A549 (cell line): ENCODE results near the gene PLEKHA1. TPM values are rescaled to one million over a fixed set of nuclear protein-coding genes. Genes with fewer than 3 reads are reported as not detected.

Source experiments
- ATAC-seq, 2 experiments: fragments of 200-7000 bp in 1 of 2; fragments of >200 bp in 1 of 2; cut with Nextera tagmentation in 1 of 2; cut with Tn5 transposase in 1 of 2; 3 replicates each; pipeline versions ENCODE4 v1.8.0 to v1.9.1; 2018 to 2020; ENCODE audit warnings: mild to moderate bottlenecking in 1 of 2, moderate library complexity in 1 of 2
- CTCF ChIA-PET: fragments of 300-600 bp; sonication (Branson Sonifier 250); formaldehyde crosslinking; extraction: SDS; loops from one replicate; lab custom pipeline; 2021; ENCODE audit warnings: antibody characterized with exemption, inconsistent platforms; lab: Yijun Ruan, JAX
- POLR2A ChIA-PET: fragments of 350-600 bp; formaldehyde crosslinking; extraction: SDS; loops from one replicate; lab custom pipeline; 2021; ENCODE audit warnings: antibody characterized with exemption, inconsistent platforms; lab: Yijun Ruan, JAX
- DNase-seq, 2 experiments: peaks; one replicate each; pipeline versions ENCODE4 v3.0.0 to v3.0.0-alpha.2; 2011 to 2016; ENCODE audit warnings: low read depth in 1 of 2, low spot score in 1 of 2
- FAIRE-seq: peaks from 2 replicates; lab custom pipeline; 2011; peaks lifted over from hg19 to GRCh38; lab: Jason Lieb, UNC
- H3K27ac ChIP-seq, 2 experiments: fragments of >200 bp; sonication (Bioruptor Twin); formaldehyde crosslinking; 3 replicates each; pipeline ENCODE4 v1.5.1; 2016 to 2017
- H3K4me1 ChIP-seq: fragments of >200 bp; sonication (Bioruptor Twin); formaldehyde crosslinking; 3 replicates; pipeline ENCODE4 v1.6.1; 2016
- H3K4me2 ChIP-seq: fragments of >200 bp; sonication (Bioruptor Twin); formaldehyde crosslinking; 3 replicates; pipeline ENCODE4 v1.6.1; 2016
- H3K4me3 ChIP-seq: fragments of >200 bp; sonication (Bioruptor Twin); formaldehyde crosslinking; 3 replicates; pipeline ENCODE4 v1.5.1; 2016
- H3K9me3 ChIP-seq: fragments of >200 bp; sonication (Bioruptor Twin); formaldehyde crosslinking; 3 replicates; pipeline ENCODE4 v1.6.1; 2016
- ATOH8 ChIP-seq: fragments of 250-450 bp; sonication (Bioruptor Pico); IDR thresholded peaks from 2 replicates; pipeline ENCODE4 v1.5.0; 2020; ENCODE audit warnings: low read depth, mild to moderate bottlenecking, moderate library complexity
- CBX2 ChIP-seq: fragments of 200-600 bp; sonication (generic); IDR thresholded peaks from 2 replicates; pipeline ENCODE4 v1.6.1; 2016; ENCODE audit warnings: low read depth, mild to moderate bottlenecking, borderline replicate concordance
- CBX8 ChIP-seq: fragments of 200-600 bp; sonication (generic); IDR thresholded peaks from 2 replicates; pipeline ENCODE4 v1.6.1; 2016
- E2F6 ChIP-seq: IDR thresholded peaks from 2 replicates; pipeline ENCODE4 v1.6.1; 2012; ENCODE audit warnings: low read depth, borderline replicate concordance
- EHF ChIP-seq: fragments of 250-450 bp; sonication (Bioruptor Pico); IDR thresholded peaks from 2 replicates; pipeline ENCODE4 v1.5.0; 2020; ENCODE audit warnings: mild to moderate bottlenecking
- ELK1 ChIP-seq: fragments of 150-350 bp; IDR thresholded peaks from 2 replicates; pipeline ENCODE4 v1.6.1; 2014; ENCODE audit warnings: low read depth, mild to moderate bottlenecking, low read length
- EP300 ChIP-seq, 2 experiments: fragments of >200 bp; sonication (Bioruptor Twin); formaldehyde crosslinking; IDR thresholded peaks; 2 replicates in 1 of 2; 3 replicates in 1 of 2; pipeline ENCODE4 v1.6.1; 2016 to 2017
- ESRRA ChIP-seq: fragments of 150-350 bp; IDR thresholded peaks from 2 replicates; pipeline ENCODE4 v1.6.1; 2014; ENCODE audit warnings: mild to moderate bottlenecking, low read length, borderline replicate concordance
- FOSB ChIP-seq: fragments of 250-450 bp; sonication (Bioruptor Pico); IDR thresholded peaks from 2 replicates; pipeline ENCODE4 v1.5.0; 2020; ENCODE audit warnings: mild to moderate bottlenecking, moderate library complexity
- FOXS1 ChIP-seq: fragments of 250-450 bp; sonication (Bioruptor Pico); IDR thresholded peaks from 2 replicates; pipeline ENCODE4 v1.5.0; 2020; ENCODE audit warnings: mild to moderate bottlenecking, moderate library complexity
- GATA3 ChIP-seq: IDR thresholded peaks from 2 replicates; pipeline ENCODE4 v1.6.1; 2012; ENCODE audit warnings: borderline replicate concordance
- HEYL ChIP-seq: fragments of 250-450 bp; sonication (Bioruptor Pico); IDR thresholded peaks from 2 replicates; pipeline ENCODE4 v1.8.0; 2021; ENCODE audit warnings: mild to moderate bottlenecking, moderate library complexity
- HOXA7 ChIP-seq: fragments of 250-450 bp; sonication (Bioruptor Pico); IDR thresholded peaks from 2 replicates; pipeline ENCODE4 v1.5.0; 2020; ENCODE audit warnings: mild to moderate bottlenecking, moderate library complexity
- HOXB5 ChIP-seq: fragments of 250-450 bp; sonication (Bioruptor Pico); IDR thresholded peaks from 2 replicates; pipeline ENCODE4 v1.5.0; 2020; ENCODE audit warnings: mild to moderate bottlenecking, moderate library complexity
- JUN ChIP-seq, 2 experiments: fragments of >200 bp; sonication (Bioruptor Twin); formaldehyde crosslinking; IDR thresholded peaks; 2 replicates in 1 of 2; 3 replicates in 1 of 2; pipeline ENCODE4 v1.6.1; 2016 to 2017
- JUNB ChIP-seq: fragments of >200 bp; sonication (Bioruptor Twin); formaldehyde crosslinking; IDR thresholded peaks from 2 replicates; pipeline ENCODE4 v1.6.1; 2016
- KDM1A ChIP-seq: fragments of 200-600 bp; sonication (generic); IDR thresholded peaks from 2 replicates; pipeline ENCODE4 v1.6.1; 2016; ENCODE audit warnings: low read depth, mild to moderate bottlenecking
- KDM5A ChIP-seq: fragments of 200-600 bp; sonication (generic); IDR thresholded peaks from 2 replicates; pipeline ENCODE4 v1.6.1; 2016; ENCODE audit warnings: antibody characterized with exemption, mild to moderate bottlenecking
- MAFK ChIP-seq: fragments of 450-650 bp; IDR thresholded peaks from 2 replicates; pipeline ENCODE4 v1.6.1; 2014; ENCODE audit not compliant: partially characterized antibody
- MYC ChIP-seq: IDR thresholded peaks from 2 replicates; pipeline ENCODE4 v1.6.1; 2012; ENCODE audit warnings: mild to moderate bottlenecking, inconsistent platforms, low read length, improper control_type of control experiment, borderline replicate concordance
- NFE2L2 ChIP-seq: fragments of 150-350 bp; conservative IDR thresholded peaks from 2 replicates; pipeline ENCODE4 v1.6.1; 2014; ENCODE audit warnings: low read length
- NPAS2 ChIP-seq: fragments of 250-450 bp; sonication (Bioruptor Pico); IDR thresholded peaks from 2 replicates; pipeline ENCODE4 v1.8.0; 2022; ENCODE audit warnings: mild to moderate bottlenecking, moderate library complexity, borderline replicate concordance
- NR3C1 ChIP-seq: fragments of >200 bp; sonication (Bioruptor Twin); formaldehyde crosslinking; IDR thresholded peaks from 3 replicates; pipeline ENCODE4 v1.6.1; 2017
- PHF8 ChIP-seq: fragments of 200-600 bp; sonication (generic); IDR thresholded peaks from 2 replicates; pipeline ENCODE4 v1.6.1; 2016; ENCODE audit warnings: low read depth, mild to moderate bottlenecking, antibody characterized with exemption, moderate library complexity, borderline replicate concordance
- RAD21 ChIP-seq, 2 experiments: fragments of >200 bp in 1 of 2; sonication (Bioruptor Twin) in 1 of 2; formaldehyde crosslinking in 1 of 2; IDR thresholded peaks in 1 of 2; conservative IDR thresholded peaks in 1 of 2; 2 replicates in 1 of 2; 3 replicates in 1 of 2; pipeline ENCODE4 v1.6.1; 2012 to 2018; ENCODE audit warnings: inconsistent platforms in 1 of 2
- RCOR1 ChIP-seq: fragments of 150-350 bp; IDR thresholded peaks from 2 replicates; pipeline ENCODE4 v1.6.1; 2014; ENCODE audit warnings: antibody characterized with exemption, low read length, low read depth
- REST ChIP-seq: fragments of 200-600 bp; sonication (generic); IDR thresholded peaks from 2 replicates; pipeline ENCODE4 v1.6.1; 2016; ENCODE audit warnings: antibody characterized with exemption, mild to moderate bottlenecking, moderate library complexity
- USF2 ChIP-seq: fragments of 450-650 bp; IDR thresholded peaks from 2 replicates; pipeline ENCODE4 v1.6.1; 2014; ENCODE audit warnings: antibody characterized with exemption
- ZC3H11A ChIP-seq: fragments of 450-650 bp; IDR thresholded peaks from 2 replicates; pipeline ENCODE4 v1.6.1; 2014; ENCODE audit warnings: antibody characterized with exemption, mild to moderate bottlenecking
- ZNF302 ChIP-seq: fragments of 250-450 bp; sonication (Bioruptor Pico); IDR thresholded peaks from 2 replicates; pipeline ENCODE4 v1.9.0; 2021; ENCODE audit warnings: inconsistent platforms, mild to moderate bottlenecking, moderate library complexity
- ZSCAN20 ChIP-seq: fragments of 250-450 bp; sonication (Bioruptor Pico); IDR thresholded peaks from 2 replicates; pipeline ENCODE4 v1.8.0; 2022; ENCODE audit warnings: mild to moderate bottlenecking, moderate library complexity
- WGBS: methylation state at CpG from one replicate; pipeline ENCODE4 v1.1.6; 2017; ENCODE audit errors: missing lambda C conversion rate; 5-methylcytosine and 5-hydroxymethylcytosine counted together
- polyA plus RNA-seq, 4 experiments: library from polyadenylated mRNA; depleted of rRNA in 3 of 4; stranded (reverse); fragments of >200 nt; fragmentation: RNase III in 1 of 4; extraction: RNeasy Plus Mini Kit Qiagen cat#74134 plus additional on column Dnase treatment in 1 of 4; gene quantifications; 2 replicates in 3 of 4; 3 replicates in 1 of 4; pipeline ENCODE4 v1.2.3, GENCODE V29; 2011 to 2017

PLEKHA1 gene
- polyA plus RNA-seq, 2 of the 4 experiments (the other 2 are of a cell fraction): 26.7 to 62.4 TPM

GRCh38 chr10:122419016-122419415 lies 44.5 kb downstream of the PLEKHA1 start:
- no peaks in the 10 kb centered on the region for H3K4me1 ChIP-seq
- no peak overlapping the region for H3K4me2 ChIP-seq
- ChIA-PET POLR2A (no interaction called here), CTCF (interaction anchor here (0.6 to 2.6 kb wide), 7 partner anchors 12 to 151 kb away, joined by 3 to 16 read pairs (median 5); no protein-coding TSS in a partner anchor)
- FAIRE-seq (no peak), DNase-seq (no peak), ATAC-seq (no peak)
- H3K4me3 ChIP-seq: no peak overlapping the region
- no peak overlapping the region for H3K27ac ChIP-seq
- no peak for TF ChIP-seq ELK1
- TF ChIP-seq HOXB5 (CRISPR knock-in tag): no peak
- TF ChIP-seq ATOH8 (CRISPR knock-in tag): no peak
- no peak for TF ChIP-seq GATA3
- no peak for TF ChIP-seq HOXA7
- no peak for TF ChIP-seq EHF (CRISPR knock-in tag)
- no peak for TF ChIP-seq HEYL (CRISPR knock-in tag)
- TF ChIP-seq FOSB (CRISPR knock-in tag): no peak
- TF ChIP-seq EP300 (IDR thresholded peaks at IDR 0.05): no peak
- no peak for TF ChIP-seq CBX2
- TF ChIP-seq JUNB: no peak
- TF ChIP-seq ESRRA: no peak
- TF ChIP-seq NPAS2 (CRISPR knock-in tag): no peak
- TF ChIP-seq JUN (IDR thresholded peaks at IDR 0.05): no peak
- TF ChIP-seq NFE2L2: no peak
- TF ChIP-seq FOXS1 (CRISPR knock-in tag): no peak
- no peak for TF ChIP-seq E2F6
- no peak for TF ChIP-seq RCOR1
- no peak for TF ChIP-seq RAD21 (conservative IDR thresholded peaks at IDR 0.05 in 1 of 2, IDR thresholded peaks at IDR 0.05 in 1 of 2)
- WGBS: 78% methylated on average over 1 of the region's 1 CpG
- no peaks in the 10 kb centered on the region for H3K9me3 ChIP-seq

- no peak overlapping the region for H3K4me2 ChIP-seq
- no peak for DNase-seq
These were observed 45.5 kb downstream of the PLEKHA1 start for GRCh38 chr10:122419876-122420623.

More at GRCh38 chr10:122419876-122420623, 45.5 kb downstream of the PLEKHA1 start:
- Histone ChIP-seq H3K4me3 (no peak overlapping the region), H3K27ac (no peak overlapping the region), H3K9me3 (no peaks in the 10 kb centered on the region), H3K4me1 (no peaks in the 10 kb centered on the region)
- ChIA-PET POLR2A (no interaction called here), CTCF (interaction anchor here (0.6 to 2.6 kb wide), 7 partner anchors 13 to 152 kb away, joined by 3 to 16 read pairs (median 5); no protein-coding TSS in a partner anchor)
- TF ChIP-seq ZC3H11A: no peak
- TF ChIP-seq USF2: no peak
- TF ChIP-seq NFE2L2: no peak
- no peak for TF ChIP-seq KDM1A
- no peak for TF ChIP-seq ZSCAN20 (CRISPR knock-in tag)
- no peak for TF ChIP-seq E2F6
- no peak for TF ChIP-seq MAFK
- TF ChIP-seq ZNF302 (CRISPR knock-in tag): no peak
- no peak for TF ChIP-seq MYC
- no peak for TF ChIP-seq FOSB (CRISPR knock-in tag)
- TF ChIP-seq REST: no peak
- no peak for TF ChIP-seq KDM5A
- no peak for TF ChIP-seq GATA3
- TF ChIP-seq PHF8: no peak
- no peak for TF ChIP-seq CBX8
- no peak for TF ChIP-seq NR3C1
- FAIRE-seq: no peak
- ATAC-seq: no peak
- 91% methylated on average over 3 of the region's 3 CpGs for WGBS
